ENCODE data around the gene PLAGL2.
"Not testable (repeated sequence)": the region's sequence is repeated elsewhere in the genome, so short reads cannot be mapped to it uniquely, and the experiment has no call there.

PLAGL2 gene, protein sequence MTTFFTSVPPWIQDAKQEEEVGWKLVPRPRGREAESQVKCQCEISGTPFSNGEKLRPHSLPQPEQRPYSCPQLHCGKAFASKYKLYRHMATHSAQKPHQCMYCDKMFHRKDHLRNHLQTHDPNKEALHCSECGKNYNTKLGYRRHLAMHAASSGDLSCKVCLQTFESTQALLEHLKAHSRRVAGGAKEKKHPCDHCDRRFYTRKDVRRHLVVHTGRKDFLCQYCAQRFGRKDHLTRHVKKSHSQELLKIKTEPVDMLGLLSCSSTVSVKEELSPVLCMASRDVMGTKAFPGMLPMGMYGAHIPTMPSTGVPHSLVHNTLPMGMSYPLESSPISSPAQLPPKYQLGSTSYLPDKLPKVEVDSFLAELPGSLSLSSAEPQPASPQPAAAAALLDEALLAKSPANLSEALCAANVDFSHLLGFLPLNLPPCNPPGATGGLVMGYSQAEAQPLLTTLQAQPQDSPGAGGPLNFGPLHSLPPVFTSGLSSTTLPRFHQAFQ

DNA sequence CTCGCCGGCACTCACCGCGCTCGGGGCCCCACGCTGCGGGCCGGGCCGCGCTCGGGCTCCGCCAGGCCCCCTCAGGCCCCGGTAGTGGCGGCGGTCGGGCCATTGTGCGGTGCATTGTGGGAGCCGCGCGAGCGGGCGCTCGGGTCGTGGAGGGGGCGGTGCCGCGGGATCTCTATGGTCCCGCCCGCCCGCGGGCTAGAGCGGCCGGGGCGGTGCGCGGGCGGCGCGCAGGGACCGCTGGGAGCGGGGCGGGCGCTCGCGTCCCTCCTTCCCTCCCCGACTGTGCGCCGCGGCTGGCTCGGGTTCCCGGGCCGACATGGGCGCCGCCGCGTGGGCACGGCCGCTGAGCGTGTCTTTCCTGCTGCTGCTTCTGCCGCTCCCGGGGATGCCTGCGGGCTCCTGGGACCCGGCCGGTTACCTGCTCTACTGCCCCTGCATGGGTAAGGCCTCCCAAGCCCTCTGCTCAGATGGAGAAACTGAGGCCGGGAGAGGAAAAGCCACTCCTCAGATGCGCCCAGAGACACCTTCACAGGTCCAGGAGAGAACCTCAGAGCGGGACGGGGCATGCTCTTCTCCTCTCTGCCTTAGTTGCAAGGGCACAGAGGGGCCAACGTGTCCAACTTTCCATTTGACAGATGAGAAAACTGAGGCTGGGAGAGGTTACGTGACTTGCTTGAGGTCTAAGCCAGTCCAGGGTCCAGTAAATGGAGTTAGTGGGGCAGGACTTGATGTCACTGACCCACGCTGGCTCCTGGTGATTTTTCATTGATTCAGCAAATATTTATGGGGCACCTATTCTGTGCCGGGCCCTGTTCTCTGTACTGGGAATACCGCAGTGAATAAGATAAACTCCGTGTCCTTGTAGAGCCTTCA is at the start of gene PLAGL2, which contains the start of gene POFUT1:
PLAGL2 (minus strand) TSS at position 118 of the 873 bp plus-strand sequence. CDS start 5,565 bp downstream, outside the sequence.
POFUT1 (plus strand) TSS at position 255 of the 873 bp plus-strand sequence; CDS start at position 317, 62 bp downstream.
- DNase-seq, result peak; percentile 88 to 91

DNA sequence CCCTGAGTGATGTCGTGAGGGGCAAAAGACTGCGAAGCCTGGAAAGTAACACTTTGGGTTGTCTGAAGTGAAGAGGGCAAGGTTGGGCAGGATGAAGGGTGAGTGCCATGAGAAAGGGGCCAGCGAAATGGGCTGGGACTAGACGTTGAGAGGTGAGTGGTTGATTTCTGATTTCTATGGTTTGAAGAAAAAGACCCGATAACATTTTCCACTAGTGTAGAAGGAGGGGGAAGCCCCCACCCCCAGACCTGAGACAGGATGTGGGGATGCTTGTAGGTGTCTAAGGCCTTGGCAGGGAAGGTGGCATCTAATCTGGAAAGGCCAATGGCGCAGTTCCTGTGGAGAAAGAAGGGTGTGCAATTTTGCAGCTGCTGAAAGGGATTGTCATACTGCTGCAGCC is 44.6 kb upstream of the PLAGL2 start:
- no peak for DNase-seq

DNA sequence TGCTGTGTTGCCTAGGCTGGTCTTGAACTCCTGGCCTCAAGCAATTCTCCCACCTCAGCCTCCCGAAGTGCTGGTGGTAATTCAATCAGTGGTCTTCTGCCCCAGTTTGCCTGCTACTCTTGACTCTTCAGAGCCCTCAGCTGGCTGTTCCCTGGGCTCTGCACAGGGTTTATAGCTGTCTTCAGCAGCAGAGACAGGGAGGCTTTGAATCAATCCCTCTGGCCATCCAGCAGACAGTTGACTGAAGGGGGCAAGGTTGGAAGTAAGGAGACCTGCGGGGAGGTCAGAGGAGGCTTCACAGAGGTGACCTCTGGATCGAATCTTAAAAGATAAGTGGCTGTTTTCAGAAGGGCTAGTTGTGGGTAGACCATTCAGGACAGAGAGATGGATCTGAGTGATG is 43.9 kb upstream of the PLAGL2 start:
- DNase-seq, result no peak

DNA sequence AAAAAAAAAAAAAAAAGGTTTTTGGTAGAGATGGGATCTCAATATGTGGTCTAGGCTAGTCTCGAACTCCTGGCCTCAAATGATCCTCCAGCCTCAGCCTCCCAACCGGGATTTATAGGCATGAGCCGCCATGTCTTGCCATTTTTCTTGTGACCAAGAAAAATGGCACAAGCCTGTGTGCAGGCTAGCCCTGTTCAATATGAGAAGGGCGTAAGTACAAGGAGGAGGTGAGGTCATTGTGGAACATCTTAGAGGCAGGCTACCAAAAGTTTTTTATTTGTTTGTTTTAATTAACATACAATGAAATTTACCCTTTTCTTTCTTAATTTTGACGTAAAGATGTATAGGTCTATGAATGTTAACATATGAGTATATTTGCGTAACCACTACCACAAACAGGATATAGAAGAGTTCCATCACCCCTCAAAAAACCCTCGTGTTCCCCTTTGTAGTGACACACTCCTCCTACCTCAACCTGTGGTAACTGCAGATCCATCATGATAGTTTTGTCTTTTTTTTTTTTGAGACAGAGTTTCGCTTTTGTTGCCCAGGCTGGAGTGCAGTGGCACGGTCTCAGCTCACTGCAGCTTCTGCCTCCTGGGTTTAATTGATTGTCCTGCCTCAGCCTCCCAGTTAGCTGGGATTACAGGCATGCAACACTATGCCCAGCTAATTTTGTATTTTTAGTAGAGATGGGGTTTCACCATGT is 41.6 kb upstream of the PLAGL2 start:
- DNase-seq, result peak; percentile 32 to 71

DNA sequence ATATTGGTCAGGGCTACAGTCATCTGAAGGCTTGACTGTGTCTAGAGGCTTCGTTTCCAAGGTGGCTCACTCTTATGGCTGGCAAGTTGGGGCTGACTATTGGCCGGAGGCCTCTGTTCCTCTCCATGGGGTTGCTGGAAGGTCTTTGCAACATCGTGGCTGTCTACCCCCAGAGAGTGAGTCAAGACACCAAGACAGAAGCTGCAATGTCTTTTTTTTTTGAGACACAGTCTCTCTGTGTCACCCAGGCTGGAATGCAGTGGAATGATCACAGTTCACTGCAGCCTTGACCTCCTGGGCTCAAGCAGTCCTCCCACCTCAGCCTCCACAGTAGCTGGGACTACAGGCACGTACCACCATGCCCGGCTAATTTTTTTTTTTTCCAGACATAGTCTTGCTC is 40.5 kb upstream of the PLAGL2 start:
- DNase-seq, result no peak

DNA sequence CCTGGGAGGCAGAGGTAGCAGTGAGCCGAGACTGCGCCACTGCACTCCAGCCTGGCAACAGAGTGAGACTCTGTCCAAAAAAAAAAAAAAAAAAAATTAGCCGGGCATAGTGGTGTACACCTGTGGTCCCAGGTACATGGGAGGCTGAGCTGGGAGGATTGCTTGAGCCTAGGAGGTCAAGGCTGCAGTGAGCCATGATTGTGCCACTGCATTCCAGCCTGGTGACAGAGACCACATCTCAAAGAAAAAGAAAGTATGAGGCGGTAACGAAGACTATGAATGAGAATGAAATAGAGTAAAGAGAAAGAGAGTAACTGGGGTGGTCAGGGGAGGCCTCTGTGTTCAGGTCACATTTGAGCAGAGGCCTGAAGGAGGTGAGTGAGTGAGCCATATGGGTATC is 38.7 kb upstream of the PLAGL2 start:
- DNase-seq, result not testable (repeated sequence)

DNA sequence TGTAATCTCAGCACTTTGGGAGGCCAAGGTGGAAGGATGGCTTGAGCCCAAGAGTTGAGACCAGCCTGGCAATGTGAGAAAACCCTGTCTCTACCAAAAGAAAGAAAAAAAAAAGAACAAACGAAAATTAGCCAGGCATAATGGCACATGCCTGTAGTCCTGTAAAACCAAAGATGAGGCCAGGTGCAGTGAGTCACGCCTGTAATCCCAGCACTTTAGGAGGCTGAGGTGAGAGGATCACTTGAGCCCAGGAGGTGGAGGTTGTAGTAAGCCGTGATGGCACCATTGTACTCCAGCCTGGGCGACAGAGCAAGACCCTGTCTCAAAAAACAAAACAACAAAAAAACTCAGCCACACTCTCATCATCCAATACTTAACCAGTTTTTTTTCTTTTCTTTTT is 37.4 kb upstream of the PLAGL2 start:
- no peak for DNase-seq

DNA sequence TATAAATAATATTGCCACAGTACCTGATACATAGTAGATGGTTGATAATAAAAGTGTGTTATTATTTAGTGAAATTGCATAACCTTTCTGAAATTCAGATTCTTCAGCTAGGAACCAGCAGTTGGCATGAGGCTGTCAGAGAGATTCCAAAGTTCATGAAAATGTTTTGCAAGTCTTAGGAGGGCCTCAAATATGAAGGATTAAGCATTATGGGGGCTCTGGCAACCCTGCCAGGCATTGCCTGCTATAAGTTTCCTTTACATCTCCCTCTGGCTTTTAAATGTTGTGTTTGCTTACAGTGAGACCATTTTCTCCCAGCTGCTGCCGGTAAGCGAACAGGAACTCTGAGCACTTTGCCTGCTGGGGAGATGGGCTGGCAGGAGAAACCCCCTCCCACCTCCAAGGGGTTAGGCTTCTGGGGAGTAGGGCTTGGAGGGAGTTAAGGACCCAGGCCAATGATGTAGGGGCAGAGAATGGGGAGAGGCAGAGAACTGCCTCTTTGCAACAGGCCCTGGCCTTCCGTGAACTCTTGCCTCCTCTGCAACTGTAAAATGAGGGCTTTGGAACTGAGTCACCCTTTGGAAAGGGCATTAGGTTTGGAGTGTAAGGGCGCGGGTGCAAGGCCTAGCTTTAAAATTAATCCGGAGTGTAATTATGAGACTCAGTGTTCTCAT is 36.7 kb upstream of the PLAGL2 start:
- no peak for DNase-seq

DNA sequence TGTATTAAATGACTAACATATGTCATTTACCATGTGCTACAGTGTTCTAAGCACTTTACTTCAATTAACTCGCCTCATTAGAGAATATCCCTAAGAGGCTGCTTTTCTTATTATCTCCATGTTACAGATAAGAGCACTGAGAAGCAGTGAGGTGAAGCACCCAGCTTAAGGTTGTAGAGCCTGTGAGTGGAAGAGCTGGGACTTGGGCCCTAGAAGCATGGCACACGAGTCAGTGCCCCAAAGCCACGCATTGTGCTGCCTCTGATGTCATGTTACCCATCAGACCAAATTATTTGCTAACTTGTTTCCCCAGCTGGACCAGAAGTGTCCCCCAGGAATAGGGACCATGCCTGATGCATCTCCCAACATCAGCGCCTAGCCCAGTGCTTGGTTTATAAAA is 34.3 kb upstream of the PLAGL2 start:
- no peak for DNase-seq

DNA sequence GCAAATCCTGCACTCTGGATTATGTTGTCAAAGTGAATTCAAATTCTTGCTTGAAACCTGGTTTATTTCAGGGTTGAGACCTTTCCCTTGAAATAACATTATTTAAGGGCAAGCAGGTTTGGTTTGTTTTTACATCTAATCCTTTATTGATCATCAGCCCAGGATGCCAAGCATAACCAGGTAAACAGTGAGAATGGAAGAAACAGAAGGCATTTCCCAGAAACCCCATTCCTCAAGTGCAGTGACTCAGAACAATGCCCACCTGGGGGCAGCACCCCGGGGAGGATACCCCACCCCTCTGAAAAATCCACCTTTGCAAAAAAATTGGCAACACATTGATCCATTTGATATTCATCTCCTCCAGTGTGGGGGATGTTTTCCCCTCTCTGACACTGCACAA is 32.7 kb upstream of the PLAGL2 start:
- DNase-seq, result no peak

DNA sequence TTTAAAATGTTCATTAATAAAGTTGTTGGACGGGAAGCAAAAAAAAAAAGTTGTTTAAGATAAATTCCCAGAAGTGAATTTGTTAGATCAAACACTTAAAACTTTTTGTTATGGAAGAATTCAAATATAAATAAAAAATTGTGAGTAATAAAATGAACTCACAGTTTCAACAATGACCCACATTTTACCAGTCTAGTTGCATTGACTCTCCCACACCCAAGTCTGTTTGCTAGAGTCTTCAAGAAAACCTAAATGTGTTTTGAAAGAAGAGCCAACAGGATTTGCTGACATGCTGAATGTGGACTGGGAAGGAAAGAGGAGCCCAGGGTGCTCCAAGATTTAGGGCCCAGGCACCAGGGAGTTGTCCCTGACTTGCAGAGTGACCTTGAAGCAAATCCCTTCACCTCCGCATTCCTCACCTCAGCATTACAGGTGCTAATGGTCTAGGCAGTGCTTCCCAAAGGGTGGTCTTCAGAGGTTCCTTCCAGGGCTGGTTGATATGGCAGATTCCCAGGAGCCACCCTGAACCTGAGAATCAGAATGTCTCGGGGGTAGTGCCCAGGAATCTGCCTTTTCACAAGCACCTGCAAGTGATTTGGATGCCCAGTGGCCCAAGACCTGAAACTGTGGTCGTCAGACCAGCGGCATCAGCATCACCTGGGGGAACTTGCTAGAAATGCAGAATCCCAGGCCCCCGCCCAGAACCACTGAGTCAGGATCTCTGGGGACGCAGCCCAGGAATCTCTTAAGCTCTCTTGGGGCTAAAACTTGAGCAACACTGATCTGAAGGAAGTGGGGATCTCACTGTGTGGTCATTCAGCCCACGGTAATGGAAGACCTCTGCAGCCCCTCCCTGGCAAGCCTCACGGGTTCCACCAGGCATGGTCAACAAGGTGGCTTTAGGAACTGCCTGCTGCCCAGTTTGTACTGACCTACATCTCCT is 31.2 kb upstream of the PLAGL2 start:
- DNase-seq, result no peak

DNA sequence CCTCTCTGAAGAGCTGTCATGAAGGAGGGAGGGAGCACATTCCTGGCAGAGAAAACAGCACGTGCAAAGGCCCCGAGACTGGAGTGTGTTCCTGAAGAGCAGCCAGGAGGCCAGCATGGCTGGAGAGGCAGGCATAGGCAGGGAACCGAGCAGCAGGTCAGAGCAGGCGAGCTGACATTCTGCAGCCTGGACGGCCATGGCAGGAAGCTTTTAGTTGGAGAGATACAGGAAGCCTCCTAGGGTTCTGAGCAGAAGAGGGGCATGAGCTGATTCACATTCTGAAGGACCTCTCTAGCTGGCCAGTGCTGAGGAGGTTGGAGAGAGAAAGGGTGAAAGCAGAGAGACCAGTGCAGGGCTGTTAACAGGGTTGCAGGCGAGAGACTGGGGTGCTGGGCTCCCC is 29.9 kb upstream of the PLAGL2 start:
- DNase-seq, result no peak

DNA sequence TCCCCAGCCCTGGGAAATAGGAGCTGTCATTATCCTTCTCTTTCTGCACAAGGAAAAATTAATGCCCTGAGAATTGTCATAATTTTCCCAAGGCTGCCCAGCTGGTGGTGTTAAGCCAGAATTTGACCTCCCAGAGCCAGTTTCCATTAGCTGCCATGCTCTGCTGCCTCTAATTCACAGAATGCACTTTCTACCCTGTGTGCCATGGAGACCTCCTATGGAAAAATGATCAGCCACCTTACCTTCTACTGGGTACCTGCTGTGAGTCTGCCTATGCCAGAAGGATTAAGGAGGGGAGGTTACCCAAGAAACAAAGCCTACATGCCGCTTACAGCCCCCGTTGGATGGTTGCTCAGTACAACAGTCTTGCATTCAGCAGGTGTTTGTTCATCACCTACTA is 29.3 kb upstream of the PLAGL2 start:
- no peak for DNase-seq

DNA sequence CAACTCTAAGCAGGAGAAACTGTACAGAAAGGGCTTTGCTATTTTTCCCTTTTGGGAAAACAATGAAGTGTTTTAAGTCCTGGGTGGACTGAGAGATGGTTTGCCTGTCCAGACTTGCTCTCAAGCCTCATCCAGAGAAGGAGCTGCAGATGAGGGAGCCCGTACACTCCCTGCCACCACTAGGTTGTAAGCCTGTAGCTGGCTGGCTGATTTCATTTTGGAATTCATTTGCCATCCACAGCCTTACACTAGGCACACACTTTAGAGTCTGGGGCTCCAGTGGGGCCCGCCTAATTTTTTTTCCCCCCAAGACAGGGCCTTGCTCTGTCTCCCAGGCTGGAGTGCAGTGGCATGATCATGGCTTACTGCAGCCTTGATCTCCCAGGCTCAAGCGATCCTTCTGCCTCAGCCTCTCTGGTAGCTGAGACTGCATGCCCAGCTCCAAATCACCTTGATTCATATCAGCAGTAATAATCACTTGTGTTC is 28.5 kb upstream of the PLAGL2 start:
- DNase-seq, result no peak

DNA sequence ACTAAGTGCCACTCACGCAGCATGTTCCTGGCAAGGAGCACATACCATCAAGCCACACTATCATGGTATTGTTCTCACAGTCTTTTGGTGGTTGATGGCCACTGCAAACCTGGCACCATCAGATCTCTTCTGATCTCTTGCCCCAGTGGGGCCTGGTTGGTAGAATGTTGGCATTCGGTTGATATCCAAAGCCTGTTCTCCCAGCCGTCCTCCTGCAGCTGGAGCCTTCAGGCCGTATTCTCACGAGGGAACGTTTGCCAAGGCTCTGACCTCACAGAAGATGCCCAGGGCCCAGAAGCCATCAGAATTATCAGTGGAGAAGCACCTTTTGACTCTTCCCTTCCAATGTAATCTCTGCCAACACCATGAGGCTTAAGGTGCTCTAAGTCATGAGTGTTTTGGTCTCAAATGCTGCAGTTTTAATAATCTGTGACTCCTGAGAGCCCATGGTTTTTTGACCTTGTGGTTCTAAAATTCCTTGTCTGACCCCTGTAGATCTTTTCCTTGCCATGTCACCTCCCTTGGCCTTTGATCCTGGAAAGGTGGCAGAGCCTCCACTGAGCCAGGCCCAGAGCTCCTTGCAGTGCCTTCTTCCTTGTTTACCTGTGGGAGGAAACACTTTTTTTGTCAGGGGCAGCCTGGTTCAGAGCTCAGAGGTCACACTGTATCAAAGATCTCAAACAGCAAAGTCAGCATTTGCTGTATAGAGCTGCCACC is 27.9 kb upstream of the PLAGL2 start:
- no peak for DNase-seq

DNA sequence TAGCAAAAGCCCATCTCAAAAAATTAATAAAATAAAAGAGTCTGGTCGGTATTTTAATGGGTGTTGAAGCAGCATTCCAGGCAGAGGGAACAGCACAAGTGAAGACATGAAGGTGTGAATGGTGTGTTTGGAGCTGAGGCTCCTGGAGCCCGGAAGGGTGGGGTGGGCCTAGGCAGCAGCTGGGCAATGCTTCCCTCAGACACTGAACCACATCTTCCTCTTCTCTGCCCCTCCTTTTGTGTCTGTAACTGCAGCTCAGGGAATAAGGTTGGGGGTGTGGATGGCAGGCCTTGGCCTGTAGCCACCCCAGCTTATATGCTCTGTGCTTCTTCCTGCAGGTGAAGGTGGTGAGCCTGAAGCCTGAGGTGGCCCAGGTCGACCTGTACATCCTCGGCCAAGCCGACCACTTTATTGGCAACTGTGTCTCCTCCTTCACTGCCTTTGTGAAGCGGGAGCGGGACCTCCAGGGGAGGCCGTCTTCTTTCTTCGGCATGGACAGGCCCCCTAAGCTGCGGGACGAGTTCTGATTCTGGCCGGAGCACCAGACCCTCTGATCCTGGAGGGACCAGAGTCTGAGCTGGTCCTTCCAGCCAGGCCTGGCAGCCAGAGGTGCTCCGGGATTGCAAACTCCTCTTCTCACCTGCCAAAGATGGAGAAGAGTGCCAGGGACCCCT is 26.7 kb upstream of the PLAGL2 start:
- no peak for DNase-seq

DNA sequence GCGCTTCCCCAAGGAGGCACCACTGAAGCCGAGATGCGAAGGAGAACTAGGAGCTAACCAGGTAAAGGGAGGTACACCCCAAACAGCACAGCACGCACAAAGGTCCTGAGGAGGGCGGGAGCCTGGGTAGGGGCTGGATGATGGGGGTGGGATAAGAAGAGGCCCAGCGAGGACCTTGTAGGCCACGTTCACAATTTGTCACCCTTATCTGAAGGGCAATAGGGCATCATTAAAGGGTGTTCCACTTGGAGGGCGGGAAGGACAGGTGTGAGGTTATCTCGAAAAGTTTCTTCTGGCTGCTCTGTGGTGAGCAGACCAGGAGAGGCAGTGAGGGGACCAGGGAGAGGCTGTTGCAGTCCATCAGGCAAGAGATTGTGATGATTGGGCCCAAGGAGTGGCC is 25.7 kb upstream of the PLAGL2 start:
- DNase-seq, result no peak

DNA sequence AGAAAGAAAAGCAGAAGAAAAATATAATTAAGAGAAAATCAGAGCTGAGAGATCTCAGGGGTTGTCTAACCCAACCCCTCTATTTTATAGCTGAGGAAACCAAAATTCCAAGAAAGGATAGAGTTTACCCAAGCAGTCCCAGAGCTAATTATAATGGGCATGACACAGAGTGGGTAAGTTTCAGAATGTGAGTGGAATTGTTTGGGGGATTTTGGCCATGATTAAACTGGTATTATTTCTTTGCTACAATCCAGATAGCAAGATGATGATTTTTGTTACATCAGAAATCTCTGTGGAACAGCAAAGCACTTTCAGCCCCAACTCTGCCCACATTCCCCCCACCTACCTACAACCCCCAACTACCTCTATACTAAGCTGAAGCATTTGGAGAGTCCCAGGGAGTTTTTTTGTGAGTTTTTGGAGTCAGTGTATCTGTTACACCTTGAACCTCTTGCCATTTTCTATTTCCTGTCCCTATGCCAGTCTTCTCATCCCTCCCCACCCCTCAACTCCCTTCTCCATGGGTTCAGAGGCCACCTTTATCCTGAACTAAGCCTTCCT is 24.9 kb upstream of the PLAGL2 start:
- no peak for DNase-seq

DNA sequence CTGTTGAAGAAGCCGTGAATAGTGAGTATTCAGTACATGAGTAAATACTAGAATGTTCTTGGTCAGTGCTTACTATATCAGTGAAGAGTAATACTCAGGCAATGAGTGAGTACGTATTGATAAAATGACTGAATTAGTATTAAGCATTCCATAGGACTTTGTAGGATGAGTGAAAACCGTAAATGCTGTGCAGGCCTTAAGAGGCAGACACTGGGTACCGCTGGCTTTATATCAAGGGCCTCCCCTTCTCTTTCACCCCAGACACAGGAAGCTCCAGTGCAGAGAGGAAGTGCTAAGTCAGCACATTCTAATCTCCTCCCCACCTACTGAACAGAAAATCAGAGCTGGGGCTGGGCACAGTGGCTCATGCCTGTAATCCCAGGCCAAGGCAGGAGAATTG is 24.3 kb upstream of the PLAGL2 start:
- DNase-seq, result peak; percentile 46 to 66

Measured in CD4-positive, alpha-beta T cell treated with Interleukin-4 for 1 hour (primary cell).